Measurements from ENCODE around the gene GYPB. TPM values are rescaled to one million over a fixed set of nuclear protein-coding genes. Genes with fewer than 3 reads are reported as not detected.
"Not testable (repeated sequence)": the region's sequence is repeated elsewhere in the genome, so short reads cannot be mapped to it uniquely, and the experiment has no call there.

GYPB gene
- total and polyA plus RNA-seq, 10 of the 15 experiments (the other 5 are each of a cell fraction or from before 2014, with no cell fraction given): 0.36 TPM; not detected in 9

DNA sequence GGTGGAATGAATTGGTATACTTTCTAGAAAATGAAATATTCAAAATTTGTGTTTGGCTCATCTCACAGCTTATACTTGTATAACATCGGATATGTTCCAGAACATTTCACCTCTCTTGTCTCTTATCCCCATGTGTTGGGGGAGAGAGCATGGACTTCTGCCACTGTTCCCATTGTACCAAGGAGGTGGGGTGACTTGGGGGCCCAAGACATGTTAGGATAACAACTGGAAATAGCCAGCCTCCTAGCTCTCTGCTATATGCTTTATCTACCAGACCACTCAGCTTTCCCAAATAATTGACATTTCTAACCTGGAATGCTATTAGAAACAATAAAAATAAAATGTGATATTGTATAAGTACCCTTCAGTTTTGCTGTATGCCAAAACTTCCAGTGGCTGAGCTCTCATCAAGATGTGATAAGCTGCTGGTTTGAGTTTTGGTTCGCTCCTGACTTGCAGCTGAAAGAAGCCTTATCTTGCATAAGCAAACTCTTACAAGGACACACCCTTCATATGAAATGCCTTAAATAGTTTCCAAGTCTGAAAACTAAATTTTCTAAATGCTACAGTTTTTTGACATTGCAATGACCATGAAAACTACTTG is 12.9 kb downstream of the GYPB start:
- RAD21 ChIA-PET (ENCODE audit: unreplicated experiment): interaction anchor here (0.6 kb wide), 1 partner anchor 126 kb away, joined by 3 read pairs; no protein-coding TSS in a partner anchor

DNA sequence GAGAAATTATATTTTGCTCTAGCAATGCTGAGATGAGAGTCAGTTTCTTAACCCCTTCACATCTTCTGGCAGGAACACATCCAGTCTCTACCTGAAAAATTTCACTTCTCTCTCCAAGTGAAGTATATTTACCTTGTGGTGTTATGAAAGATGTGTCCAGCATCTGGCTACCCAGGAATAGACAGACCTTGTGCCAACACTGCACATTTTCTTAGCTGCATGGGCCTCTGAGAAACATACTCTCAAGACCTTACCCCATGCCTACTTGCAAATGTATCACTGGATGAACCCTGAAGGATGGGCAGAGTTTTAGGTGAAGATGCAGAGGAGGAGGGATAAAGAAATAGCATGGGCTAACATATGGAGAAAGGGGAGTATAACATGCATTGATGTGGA is 13.6 kb downstream of the GYPB start:
- SMC1A ChIA-PET (ENCODE audit: uncharacterized antibody, unreplicated experiment); CTCF ChIA-PET: not testable (repeated sequence)
- intact Hi-C loops (cut with micrococcal nuclease; ENCODE audit: unreplicated experiment): loop anchor here (5.0 kb wide), 1 partner anchor 123 kb away; no protein-coding TSS in a partner anchor

More for the DNA sequence above, 12.9 kb downstream of the GYPB start:
- FAIRE-seq; POLR2A ChIA-PET; H3K36me3 ChIP-seq (ENCODE audit: control insufficient read depth in 2 of 2, insufficient read depth in 2 of 2, low read length in 1 of 2); H3K9me3 ChIP-seq (replicated peaks; ENCODE audit: control insufficient read depth, insufficient read depth, low read length); H3K4me2 ChIP-seq (ENCODE audit: control insufficient read depth, insufficient read depth); H2AFZ ChIP-seq (ENCODE audit: control insufficient read depth, low read depth, low read length); CTCF ChIA-PET; in situ Hi-C loops (cut with MboI); H3K4me1 ChIP-seq (ENCODE audit: control insufficient read depth, insufficient read depth, low read length); ATAC-seq; DNase-seq (ENCODE audit: low read depth, low spot score); H3K27ac ChIP-seq (ENCODE audit: control insufficient read depth, insufficient read depth); H4K20me1 ChIP-seq (ENCODE audit: control insufficient read depth, insufficient read depth); H3K27me3 ChIP-seq (replicated peaks in 1 of 2; ENCODE audit: control insufficient read depth in 2 of 2, insufficient read depth in 2 of 2, low read length in 1 of 2); H3K4me3 ChIP-seq; H3K9ac ChIP-seq (ENCODE audit: control insufficient read depth, insufficient read depth, low read length); H3K79me2 ChIP-seq (ENCODE audit: control insufficient read depth, insufficient read depth, low read length); BruUV-seq (replicated peaks): not testable (repeated sequence)
- intact Hi-C loops (cut with micrococcal nuclease; ENCODE audit: unreplicated experiment): loop anchor here (5.0 kb wide), 1 partner anchor 124 kb away; no protein-coding TSS in a partner anchor
- WGBS (ENCODE audit: insufficient coverage, insufficient replicate concordance, low lambda C conversion rate, missing lambda C conversion rate): 25% methylated on average over 2 of the region's 2 CpGs
- SMC1A ChIA-PET (ENCODE audit: uncharacterized antibody, unreplicated experiment): interaction anchor here (0.9 kb wide), 1 partner anchor 11 kb away, joined by 3 read pairs; no protein-coding TSS in a partner anchor

DNA sequence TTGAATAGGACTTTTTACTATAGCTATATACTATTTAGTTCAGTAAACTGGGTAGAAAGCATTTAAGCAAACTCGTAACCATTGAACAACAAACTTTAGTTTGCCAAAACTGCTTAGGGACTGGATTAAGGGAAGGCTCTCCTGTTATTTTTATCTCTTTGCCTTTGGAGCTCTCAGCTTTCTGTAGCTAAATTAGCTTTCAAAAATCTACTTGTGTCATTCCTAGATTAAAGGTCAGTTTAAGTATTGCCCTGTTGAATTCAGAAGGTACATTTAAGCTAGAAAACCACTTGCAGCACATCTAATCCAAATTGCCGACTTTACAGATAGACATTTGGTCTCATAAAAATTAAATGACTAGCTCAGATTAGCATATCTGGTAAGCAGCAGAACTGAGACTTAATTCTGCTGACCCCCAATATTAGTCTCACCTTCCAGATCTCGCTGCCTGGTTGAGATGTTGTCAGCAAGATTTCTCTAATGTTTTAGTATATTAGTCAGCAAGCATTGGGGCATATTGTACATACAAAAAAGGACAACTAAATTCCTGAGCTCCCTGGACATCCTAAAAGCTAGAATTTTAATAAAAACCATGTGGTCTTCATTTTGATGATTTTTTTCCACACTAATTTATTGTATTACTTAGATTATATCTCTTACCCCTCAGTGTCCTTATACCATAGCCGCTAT is 14.2 kb downstream of the GYPB start:
- H3K4me2 ChIP-seq (ENCODE audit: control insufficient read depth, insufficient read depth); DNase-seq (ENCODE audit: low read depth, low spot score); H3K27ac ChIP-seq (ENCODE audit: control insufficient read depth, insufficient read depth); H3K4me3 ChIP-seq; CTCF ChIA-PET; H3K9ac ChIP-seq (ENCODE audit: control insufficient read depth, insufficient read depth, low read length); in situ Hi-C loops (cut with MboI); RAD21 ChIA-PET (ENCODE audit: unreplicated experiment); H3K4me1 ChIP-seq (ENCODE audit: control insufficient read depth, insufficient read depth, low read length); H3K36me3 ChIP-seq (ENCODE audit: control insufficient read depth in 2 of 2, insufficient read depth in 2 of 2, low read length in 1 of 2); H2AFZ ChIP-seq (ENCODE audit: control insufficient read depth, low read depth, low read length); POLR2A ChIA-PET; H4K20me1 ChIP-seq (ENCODE audit: control insufficient read depth, insufficient read depth); H3K9me3 ChIP-seq (replicated peaks; ENCODE audit: control insufficient read depth, insufficient read depth, low read length); H3K27me3 ChIP-seq (replicated peaks in 1 of 2; ENCODE audit: control insufficient read depth in 2 of 2, insufficient read depth in 2 of 2, low read length in 1 of 2); BruUV-seq (replicated peaks); SMC1A ChIA-PET (ENCODE audit: uncharacterized antibody, unreplicated experiment); ATAC-seq; FAIRE-seq; H3K79me2 ChIP-seq (ENCODE audit: control insufficient read depth, insufficient read depth, low read length): not testable (repeated sequence)
- intact Hi-C loops (cut with micrococcal nuclease; ENCODE audit: unreplicated experiment): loop anchor here (5.0 kb wide), 1 partner anchor 123 kb away; no protein-coding TSS in a partner anchor
- 14% methylated on average over 4 of the region's 4 CpGs for WGBS (ENCODE audit: insufficient coverage, insufficient replicate concordance, low lambda C conversion rate, missing lambda C conversion rate)

More for the DNA sequence above, 13.6 kb downstream of the GYPB start:
- H3K9ac ChIP-seq (ENCODE audit: control insufficient read depth, insufficient read depth, low read length); H3K4me1 ChIP-seq (ENCODE audit: control insufficient read depth, insufficient read depth, low read length); H3K79me2 ChIP-seq (ENCODE audit: control insufficient read depth, insufficient read depth, low read length); ATAC-seq; H3K27ac ChIP-seq (ENCODE audit: control insufficient read depth, insufficient read depth); H3K4me2 ChIP-seq (ENCODE audit: control insufficient read depth, insufficient read depth); POLR2A ChIA-PET; H2AFZ ChIP-seq (ENCODE audit: control insufficient read depth, low read depth, low read length); H3K36me3 ChIP-seq (ENCODE audit: control insufficient read depth in 2 of 2, insufficient read depth in 2 of 2, low read length in 1 of 2); H3K27me3 ChIP-seq (replicated peaks in 1 of 2; ENCODE audit: control insufficient read depth in 2 of 2, insufficient read depth in 2 of 2, low read length in 1 of 2); in situ Hi-C loops (cut with MboI); H3K4me3 ChIP-seq; BruUV-seq (replicated peaks); H4K20me1 ChIP-seq (ENCODE audit: control insufficient read depth, insufficient read depth); RAD21 ChIA-PET (ENCODE audit: unreplicated experiment); DNase-seq (ENCODE audit: low read depth, low spot score); FAIRE-seq; H3K9me3 ChIP-seq (replicated peaks; ENCODE audit: control insufficient read depth, insufficient read depth, low read length): not testable (repeated sequence)

DNA sequence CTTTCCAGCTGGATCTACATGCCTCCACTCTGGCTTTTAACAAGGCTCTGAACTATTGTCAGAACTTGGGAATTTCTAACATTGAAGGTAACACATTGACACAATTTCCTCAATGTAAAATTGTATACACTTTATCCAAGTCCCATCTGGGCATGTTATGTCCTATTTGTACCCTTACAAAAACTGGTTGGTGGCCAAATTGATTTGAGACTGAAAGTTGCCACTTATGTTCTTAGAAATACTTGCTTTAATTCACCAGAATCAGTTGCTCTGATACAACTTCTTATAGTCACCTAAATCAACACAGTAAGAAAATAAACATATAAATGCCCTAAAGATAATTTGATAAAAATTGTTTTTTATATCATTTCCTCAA is 15.3 kb downstream of the GYPB start:
- SMC1A ChIA-PET (ENCODE audit: uncharacterized antibody, unreplicated experiment); H3K4me1 ChIP-seq (ENCODE audit: control insufficient read depth, insufficient read depth, low read length); intact Hi-C loops (cut with micrococcal nuclease; ENCODE audit: unreplicated experiment); DNase-seq (ENCODE audit: low read depth, low spot score); H3K79me2 ChIP-seq (ENCODE audit: control insufficient read depth, insufficient read depth, low read length); H3K27me3 ChIP-seq (replicated peaks in 1 of 2; ENCODE audit: control insufficient read depth in 2 of 2, insufficient read depth in 2 of 2, low read length in 1 of 2); H3K4me2 ChIP-seq (ENCODE audit: control insufficient read depth, insufficient read depth); ATAC-seq; POLR2A ChIA-PET; CTCF ChIA-PET; H2AFZ ChIP-seq (ENCODE audit: control insufficient read depth, low read depth, low read length); H3K9ac ChIP-seq (ENCODE audit: control insufficient read depth, insufficient read depth, low read length); H4K20me1 ChIP-seq (ENCODE audit: control insufficient read depth, insufficient read depth); BruUV-seq (replicated peaks); RAD21 ChIA-PET (ENCODE audit: unreplicated experiment); H3K9me3 ChIP-seq (replicated peaks; ENCODE audit: control insufficient read depth, insufficient read depth, low read length); H3K4me3 ChIP-seq; H3K27ac ChIP-seq (ENCODE audit: control insufficient read depth, insufficient read depth); FAIRE-seq; H3K36me3 ChIP-seq (ENCODE audit: control insufficient read depth in 2 of 2, insufficient read depth in 2 of 2, low read length in 1 of 2); in situ Hi-C loops (cut with MboI): not testable (repeated sequence)

All from GM12878 (cell line).